ENCODE measurements around the gene LRIG1.

GRCh38 chr3:66397745-66398144, 103.1 kb downstream of the LRIG1 start:
- TF ChIP-seq ZNF274 (IDR thresholded peaks at IDR 0.05; ENCODE audit: borderline replicate concordance, extremely low read depth, low read length) = no peak
- TF ChIP-seq EZH2 (IDR thresholded peaks at IDR 0.05; ENCODE audit: low read depth, low read length, severe bottlenecking) = no peak
- TF ChIP-seq TBP (IDR thresholded peaks at IDR 0.05; ENCODE audit: low read depth, low read length) = no peak
- no peak for TF ChIP-seq RBBP5 (IDR thresholded peaks at IDR 0.05; ENCODE audit: borderline replicate concordance, low read depth, low read length)
- no peak for TF ChIP-seq POLR2AphosphoS5 (IDR thresholded peaks at IDR 0.05; ENCODE audit: low read depth, low read length)
- TF ChIP-seq CTCF (IDR thresholded peaks at IDR 0.05; ENCODE audit: control extremely low read depth in 1 of 3, insufficient read depth in 1 of 3, low read depth in 1 of 3, low read length in 3 of 3) = no peak
- TF ChIP-seq YY1 (IDR thresholded peaks at IDR 0.05; ENCODE audit: low read depth, low read length) = no peak
- TF ChIP-seq GTF2F1 (IDR thresholded peaks at IDR 0.05; ENCODE audit: borderline replicate concordance, low read depth, low read length) = no peak
